Loucy (cell line): ENCODE data around the gene NUDT16.

ENCODE experiments used
- CTCF ChIP-seq: fragments of 200-600 bp; sonication (generic); conservative IDR thresholded peaks from 2 replicates; pipeline ENCODE4 v1.5.1; 2014; ENCODE audit warnings: mild to moderate bottlenecking, antibody characterized with exemption, low read length
- EZH2phosphoT487 ChIP-seq: fragments of 200-600 bp; IDR thresholded peaks from 2 replicates; pipeline ENCODE4 v1.6.1; 2018; ENCODE audit warnings: antibody characterized with exemption, mild to moderate bottlenecking, moderate library complexity, borderline replicate concordance

- TF ChIP-seq CTCF (no peak), EZH2phosphoT487 (no peak)
These were observed 5.0 kb downstream of the NUDT16 start for GRCh38 chr3:131386429-131387165.
